Ishikawa (cell line): ENCODE data around the gene ALX4.

ENCODE experiments used
- CEBPB ChIP-seq: IDR thresholded peaks from 2 replicates; pipeline ENCODE4 v1.6.1; 2012
- CREB1 ChIP-seq: IDR thresholded peaks from 2 replicates; pipeline ENCODE4 v1.6.1; 2012; ENCODE audit warnings: low read depth
- EGR1 ChIP-seq: IDR thresholded peaks from 2 replicates; pipeline ENCODE4 v1.6.1; 2012
- EP300 ChIP-seq: IDR thresholded peaks from 2 replicates; pipeline ENCODE4 v1.6.1; 2012; ENCODE audit warnings: borderline replicate concordance
- FOXM1 ChIP-seq: IDR thresholded peaks from 2 replicates; pipeline ENCODE4 v1.6.1; 2012; ENCODE audit warnings: low read depth, borderline replicate concordance
- MAX ChIP-seq: IDR thresholded peaks from 2 replicates; pipeline ENCODE4 v1.6.1; 2012
- NFIC ChIP-seq: IDR thresholded peaks from 2 replicates; pipeline ENCODE4 v1.6.1; 2012
- RAD21 ChIP-seq: IDR thresholded peaks from 2 replicates; pipeline ENCODE4 v1.6.1; 2012; ENCODE audit warnings: low read depth
- REST ChIP-seq: IDR thresholded peaks from 2 replicates; pipeline ENCODE4 v1.6.1; 2012; ENCODE audit warnings: low read depth, mild to moderate bottlenecking
- TAF1 ChIP-seq: IDR thresholded peaks from 2 replicates; pipeline ENCODE4 v1.6.1; 2012; ENCODE audit warnings: low read depth, mild to moderate bottlenecking
- TCF12 ChIP-seq: IDR thresholded peaks from 2 replicates; pipeline ENCODE4 v1.6.1; 2012; ENCODE audit warnings: low read depth
- TEAD4 ChIP-seq: IDR thresholded peaks from 2 replicates; pipeline ENCODE4 v1.6.1; 2012
- USF1 ChIP-seq: IDR thresholded peaks from 2 replicates; pipeline ENCODE4 v1.6.1; 2012
- YY1 ChIP-seq: IDR thresholded peaks from 2 replicates; pipeline ENCODE4 v1.6.1; 2012; ENCODE audit warnings: low read depth
- ZBTB7A ChIP-seq: IDR thresholded peaks from 2 replicates; pipeline ENCODE4 v1.6.1; 2012; ENCODE audit warnings: low read depth

ALX4 gene

GRCh38 chr11:44217432-44217831 lies 92.5 kb downstream of the ALX4 start:
- TF ChIP-seq USF1: no peak
- no peak for TF ChIP-seq NFIC
- TF ChIP-seq RAD21: no peak
- TF ChIP-seq MAX: no peak
- no peak for TF ChIP-seq EGR1
- TF ChIP-seq CEBPB: no peak
- TF ChIP-seq REST: no peak
- TF ChIP-seq TEAD4: no peak
- TF ChIP-seq FOXM1: no peak
- TF ChIP-seq YY1: no peak
- TF ChIP-seq CREB1: no peak
- no peak for TF ChIP-seq TCF12
- TF ChIP-seq TAF1: no peak
- TF ChIP-seq EP300: no peak
- TF ChIP-seq ZBTB7A: no peak

- TF ChIP-seq RAD21: no peak
- TF ChIP-seq NFIC: no peak
- no peak for TF ChIP-seq ZBTB7A
- no peak for TF ChIP-seq REST
- TF ChIP-seq FOXM1: no peak
- no peak for TF ChIP-seq TAF1
- TF ChIP-seq USF1: no peak
Observed at GRCh38 chr11:44213148-44213547, 96.8 kb downstream of the ALX4 start.

GRCh38 chr11:44212128-44212527 lies 97.8 kb downstream of the ALX4 start:
- TF ChIP-seq CEBPB (no peak), REST (no peak), TAF1 (no peak), FOXM1 (no peak), NFIC (no peak), EGR1 (no peak), TCF12 (no peak), MAX (no peak), YY1 (no peak), CREB1 (no peak), ZBTB7A (no peak), USF1 (no peak), EP300 (no peak), RAD21 (no peak), TEAD4 (no peak)
